Posterior vena cava (tissue), 2 donors: Measurements from ENCODE around the gene DENND2D. TPM values are rescaled to one million over a fixed set of nuclear protein-coding genes. Genes with fewer than 3 reads are reported as not detected.

Experiments
- DNase-seq: peaks from one replicate; pipeline ENCODE4 v3.0.0-alpha.2; 2020; ENCODE audit warnings: low spot score
- intact Hi-C, 2 donors: fragments of 100-400 bp; cut with DNase I; formaldehyde crosslinking; loops; one replicate each; pipeline versions ENCODE4 v1.14.1 to v1.14.2; 2022 to 2023
- total RNA-seq, 2 donors: library from RNA; stranded (reverse); fragmentation: NEBNext Ultra II Directional; extraction: Animal tissue kit (Norgen Biotek cat#: 25700); gene quantifications; one replicate each; pipeline ENCODE4 v1.2.1, GENCODE V29; 2021
- donor health status: DM: yes; HTN: yes; CAD: no.
- donor health status: DM: yes; HTN: yes; CAD: no.

The DENND2D gene
- total RNA-seq, 2 donors from 2014 or later = 10.5 to 15.7 TPM

DNA sequence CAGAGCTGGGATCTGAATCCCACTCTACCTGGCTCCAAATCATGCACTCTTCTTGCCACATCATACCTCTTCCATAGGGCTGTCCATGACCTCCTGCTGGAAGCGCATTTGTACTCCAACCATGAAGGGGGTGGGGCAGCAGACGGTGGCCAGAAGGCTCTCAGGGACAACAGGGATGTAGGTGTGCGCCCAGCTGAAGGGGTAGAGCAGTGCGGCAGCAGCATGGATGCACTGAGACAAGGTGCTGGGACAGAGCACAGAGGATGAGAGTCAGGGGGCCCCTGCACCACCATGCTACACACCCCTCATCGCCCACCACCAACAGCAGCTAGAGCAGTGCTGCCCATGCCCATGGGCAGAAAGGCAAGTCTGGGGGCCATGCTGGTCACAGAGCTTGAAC is 8.4 kb downstream of the DENND2D start:
- intact Hi-C loops = no loop called here
- no peak for DNase-seq

DNA sequence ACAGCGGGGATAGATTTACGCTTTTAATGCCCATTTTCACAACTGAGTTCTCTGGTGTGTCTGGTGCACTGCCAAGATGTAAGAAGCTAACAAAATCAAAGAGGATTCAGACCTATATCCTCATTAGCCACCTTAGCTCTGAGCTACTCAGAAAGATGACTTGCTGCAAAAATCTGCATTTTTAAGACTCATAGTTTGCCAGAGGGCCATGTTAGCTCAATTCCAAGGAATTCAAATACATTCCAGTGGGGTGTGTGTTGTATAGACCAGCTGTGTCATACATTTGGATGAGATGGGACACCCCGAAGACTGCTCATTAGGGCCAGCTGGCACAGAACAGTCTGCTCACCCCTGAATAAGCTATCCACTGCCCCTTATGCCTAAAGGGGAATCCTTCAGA is 8.9 kb downstream of the DENND2D start:
- no peak for DNase-seq
- intact Hi-C loops = no loop called here

DNA sequence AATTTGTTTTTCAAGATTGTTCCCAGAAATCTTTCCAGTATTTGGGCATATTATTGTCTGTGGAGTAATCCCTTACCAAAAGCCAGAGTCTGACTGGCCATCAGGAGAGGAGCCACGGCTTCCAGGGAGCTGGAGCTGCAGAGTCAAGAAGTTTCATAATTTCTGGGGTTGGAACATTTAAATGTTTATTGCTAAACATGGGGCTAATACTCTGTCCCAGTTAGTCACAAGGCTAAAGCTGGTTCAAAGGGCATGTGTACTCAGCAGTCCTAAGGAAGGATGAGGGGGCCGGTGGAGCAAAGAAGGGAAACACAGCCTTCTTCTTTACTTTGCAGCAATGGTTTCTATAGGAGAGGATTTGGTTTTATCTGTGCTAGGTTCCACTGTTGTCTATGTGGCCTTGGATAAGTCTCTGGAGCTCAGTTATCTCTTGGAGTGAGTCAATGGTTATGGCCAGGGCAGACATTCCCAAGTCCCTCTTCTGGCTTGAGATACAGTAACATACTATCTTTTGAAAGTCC is 9.5 kb downstream of the DENND2D start:
- intact Hi-C loops = no loop called here

DNA sequence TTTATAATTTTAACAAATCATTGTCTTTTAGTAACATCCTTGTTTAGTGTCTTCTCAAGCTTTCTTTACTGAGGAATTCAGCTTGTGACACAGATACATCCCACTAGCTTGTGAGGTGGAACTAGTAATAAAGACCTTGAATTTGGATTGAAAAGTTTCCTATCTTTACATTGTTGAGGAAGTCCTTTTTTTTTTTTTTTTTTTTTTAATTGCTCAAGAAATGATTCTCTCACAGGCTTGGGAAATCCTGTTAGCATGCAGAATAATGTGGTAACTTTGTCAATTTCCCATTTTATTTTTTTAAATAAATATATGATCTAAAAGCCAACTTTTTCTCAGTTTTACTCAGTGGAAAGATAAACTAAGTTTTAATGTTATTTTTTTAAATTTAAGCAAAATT is 15.8 kb downstream of the DENND2D start:
- intact Hi-C loops = no loop called here
- no peak for DNase-seq

More for the DNA sequence above, 9.5 kb downstream of the DENND2D start:
- DNase-seq = no peak

DNA sequence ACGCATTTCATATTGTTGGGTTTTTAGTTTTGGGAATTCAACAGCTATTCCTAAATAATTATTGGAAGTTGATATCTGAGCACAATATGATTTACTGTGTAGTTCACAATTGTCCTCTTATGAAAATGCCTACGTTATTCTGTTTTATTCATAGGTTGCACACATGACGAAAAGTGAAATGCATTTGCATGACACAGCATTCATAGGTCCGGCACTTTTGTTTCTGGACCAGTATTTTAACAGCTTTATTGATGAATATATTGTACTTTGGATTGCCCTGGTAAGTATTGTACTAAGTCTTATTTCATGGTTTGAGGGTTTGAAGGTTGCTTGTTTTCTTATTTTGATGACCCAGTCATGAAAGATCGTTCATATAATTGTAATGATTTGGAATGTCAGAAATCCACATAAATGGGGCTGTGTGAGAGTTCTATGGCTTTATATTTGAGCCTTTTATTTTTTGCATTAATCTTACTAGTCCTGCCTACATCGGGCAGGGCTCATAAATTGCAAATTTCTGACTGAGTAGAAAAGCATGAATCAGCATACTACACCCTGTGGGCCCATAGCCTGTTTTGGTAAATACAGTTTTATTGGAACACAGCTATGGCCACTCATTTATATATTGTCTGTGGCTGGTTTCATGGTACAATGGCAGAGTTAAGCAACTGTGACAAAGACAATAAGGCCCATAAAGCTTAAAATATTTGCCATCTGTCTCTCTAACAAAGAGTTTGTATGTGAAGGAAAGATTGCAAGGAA is 17.0 kb downstream of the DENND2D start:
- DNase-seq = no peak
- intact Hi-C loops = no loop called here

DNA sequence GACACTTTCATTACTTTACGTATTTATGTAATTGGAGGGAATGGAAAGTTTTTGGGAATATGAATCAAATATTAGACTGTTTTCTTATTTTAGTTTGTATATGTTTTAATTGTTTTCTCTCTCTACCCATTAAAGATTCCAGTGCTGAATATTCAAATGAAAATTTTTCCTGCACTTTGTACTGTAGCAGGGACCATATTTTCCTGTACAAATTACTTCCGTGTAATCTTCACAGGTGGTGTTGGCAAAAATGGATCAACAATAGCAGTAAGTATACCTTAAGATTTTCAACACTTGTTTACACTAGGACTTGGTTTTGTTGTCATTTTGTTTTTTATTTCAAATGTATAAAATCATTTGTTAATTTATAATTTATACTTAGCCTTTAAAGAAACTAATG is 18.4 kb downstream of the DENND2D start:
- no peak for DNase-seq
- intact Hi-C loops = no loop called here

DNA sequence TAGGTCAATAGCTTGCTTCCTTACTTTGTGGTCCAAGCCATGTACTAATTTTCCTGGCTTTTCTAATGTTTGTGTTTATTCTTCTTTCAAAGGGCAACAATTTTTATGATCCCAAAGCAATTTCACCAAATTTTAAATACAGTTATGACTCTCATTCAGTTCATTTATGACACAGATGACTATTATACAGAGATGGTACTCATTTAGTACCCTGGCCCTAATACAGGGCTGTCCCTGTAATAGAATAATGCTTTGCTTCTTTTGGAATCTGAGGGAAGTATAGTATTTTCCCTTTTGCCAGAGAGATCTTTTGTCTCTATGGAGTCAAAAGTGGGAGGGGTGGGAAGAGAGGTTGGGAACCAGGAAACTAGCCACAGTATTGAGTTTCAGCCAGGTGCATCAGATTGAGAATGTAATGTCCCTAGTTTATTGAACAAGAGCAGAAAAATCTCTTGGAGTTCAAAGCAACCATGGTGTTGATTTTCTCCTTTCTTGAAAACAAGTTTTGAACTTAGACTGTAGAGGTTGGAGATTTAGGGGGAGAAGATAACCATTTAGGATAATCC is 20.4 kb downstream of the DENND2D start:
- intact Hi-C loops = loop anchor here in 1 of 2 donors (5.0 kb wide), 1 partner anchor 293 kb away; no protein-coding TSS in a partner anchor
- DNase-seq = no peak

DNA sequence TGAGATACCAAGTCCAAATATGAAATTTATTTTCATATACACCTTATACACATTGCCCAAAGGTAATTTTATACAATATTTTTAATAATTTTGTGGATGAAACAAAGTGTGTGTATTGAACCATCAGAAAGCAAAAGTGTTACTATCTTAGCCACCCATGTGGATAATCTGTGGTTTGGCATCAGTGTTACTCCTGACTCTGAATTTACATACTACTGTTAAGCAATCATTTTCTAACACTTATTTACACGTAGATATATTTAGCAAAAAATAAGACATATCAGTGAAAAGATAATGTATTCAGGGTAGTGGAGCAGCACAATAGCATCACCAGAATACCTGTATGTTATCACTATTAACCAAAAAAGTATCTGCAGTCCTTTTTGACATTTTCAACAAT is 23.8 kb downstream of the DENND2D start:
- intact Hi-C loops = loop anchor here in 1 of 2 donors (1.0 to 5.0 kb wide), 2 partner anchors 40 to 289 kb away; no protein-coding TSS in a partner anchor
- DNase-seq = no peak

DNA sequence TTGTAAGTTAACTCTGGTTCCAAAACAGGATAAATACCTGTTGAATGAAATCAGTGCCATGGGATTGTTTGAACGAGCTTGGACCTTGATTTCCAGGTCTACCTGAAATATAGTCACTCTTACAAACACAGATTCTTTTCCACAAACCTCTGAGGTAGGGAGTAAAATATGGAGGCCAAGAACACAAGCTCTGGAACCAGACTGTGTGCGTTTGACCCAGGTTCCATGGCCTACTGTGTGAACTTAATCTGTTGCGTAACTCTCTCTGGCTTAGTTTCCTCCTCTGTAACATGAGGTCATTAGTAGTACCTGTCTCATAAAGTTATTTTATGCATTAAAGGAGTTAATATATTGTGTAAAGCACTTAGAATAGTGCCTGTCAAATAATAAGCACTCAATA is 25.1 kb downstream of the DENND2D start:
- intact Hi-C loops = loop anchor here in 1 of 2 donors (5.0 kb wide), 1 partner anchor 288 kb away; no protein-coding TSS in a partner anchor
- no peak for DNase-seq

DNA sequence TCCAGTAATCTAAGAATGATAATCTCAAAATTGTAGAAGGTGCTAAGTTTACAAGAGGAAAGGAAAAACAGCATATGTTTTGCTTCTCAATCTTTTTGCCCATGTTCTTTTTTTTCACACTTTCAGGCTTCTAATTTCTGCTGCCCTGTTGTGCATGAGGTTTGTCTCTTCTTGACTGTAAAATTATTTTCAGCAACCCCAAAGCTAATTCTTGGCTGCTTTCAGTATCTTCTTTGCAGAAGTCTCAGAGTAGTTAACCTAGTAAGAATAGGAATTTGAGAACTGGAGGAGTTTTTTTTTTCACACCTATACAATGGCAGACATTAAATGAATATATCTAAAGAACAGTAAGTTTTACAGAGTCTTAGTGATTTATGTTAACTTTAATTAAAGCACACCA is 26.4 kb downstream of the DENND2D start:
- intact Hi-C loops = loop anchor here in 1 of 2 donors (5.0 kb wide), 1 partner anchor 332 kb away; no protein-coding TSS in a partner anchor
- no peak for DNase-seq

DNA sequence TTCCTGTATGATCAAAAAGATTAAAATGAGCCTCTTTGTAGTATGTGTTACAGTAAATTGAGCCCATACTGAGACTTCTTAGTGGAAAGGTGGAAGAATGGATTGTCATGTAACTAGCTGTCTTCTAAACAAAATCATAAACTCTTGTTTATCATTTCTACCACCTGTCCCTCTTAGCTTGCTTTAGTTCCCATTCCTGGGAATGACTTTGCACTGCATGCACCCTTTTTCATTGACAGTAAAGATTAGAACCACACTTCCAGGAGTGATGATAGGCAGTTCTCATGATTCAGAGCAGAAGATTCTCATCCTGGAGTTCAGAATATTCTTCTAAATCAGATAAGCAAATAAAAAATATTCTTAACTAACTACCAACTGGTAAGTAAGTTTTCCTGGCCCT is 28.0 kb downstream of the DENND2D start:
- no peak for DNase-seq
- intact Hi-C loops = loop anchor here in 1 of 2 donors (5.0 kb wide), 1 partner anchor 330 kb away; no protein-coding TSS in a partner anchor

DNA sequence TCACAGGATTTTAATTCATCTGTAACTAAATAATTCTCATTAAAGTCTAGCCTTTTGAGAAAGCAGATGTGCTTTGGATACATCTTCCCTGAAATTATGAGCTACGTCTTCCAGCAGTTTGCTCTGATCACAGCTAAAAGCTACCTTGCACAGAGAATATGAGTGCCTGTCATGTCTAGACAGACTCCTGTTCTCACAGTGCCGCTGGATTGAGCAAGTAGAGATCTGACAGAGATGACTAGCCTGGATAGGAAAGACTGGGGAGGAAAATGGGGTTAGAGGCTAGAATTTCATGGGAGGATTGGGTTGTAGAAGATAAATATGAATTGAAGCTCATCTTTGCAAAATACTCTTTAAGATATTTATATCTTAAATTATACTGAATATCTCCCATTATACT is 36.3 kb downstream of the DENND2D start:
- intact Hi-C loops = no loop called here
- DNase-seq = no peak

DNA sequence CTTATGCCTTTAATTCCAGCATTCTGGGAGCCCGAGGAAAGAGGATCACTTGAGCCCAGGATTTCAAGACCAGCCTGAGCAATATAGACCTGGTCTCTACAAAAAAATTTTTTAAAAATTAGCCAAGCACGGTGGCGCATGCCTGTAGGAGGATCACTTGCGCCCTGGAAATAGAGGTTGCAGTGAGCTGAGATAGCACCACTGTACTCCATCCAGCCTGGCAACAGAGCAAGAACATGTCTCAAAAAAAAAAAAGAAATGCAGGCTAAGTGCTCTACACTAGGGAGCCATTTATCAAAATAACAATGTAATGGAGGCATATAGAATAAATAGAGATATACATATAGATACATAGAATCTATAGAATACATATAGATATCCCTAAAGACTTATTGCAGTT is 37.1 kb downstream of the DENND2D start:
- no peak for DNase-seq
- intact Hi-C loops = no loop called here

DNA sequence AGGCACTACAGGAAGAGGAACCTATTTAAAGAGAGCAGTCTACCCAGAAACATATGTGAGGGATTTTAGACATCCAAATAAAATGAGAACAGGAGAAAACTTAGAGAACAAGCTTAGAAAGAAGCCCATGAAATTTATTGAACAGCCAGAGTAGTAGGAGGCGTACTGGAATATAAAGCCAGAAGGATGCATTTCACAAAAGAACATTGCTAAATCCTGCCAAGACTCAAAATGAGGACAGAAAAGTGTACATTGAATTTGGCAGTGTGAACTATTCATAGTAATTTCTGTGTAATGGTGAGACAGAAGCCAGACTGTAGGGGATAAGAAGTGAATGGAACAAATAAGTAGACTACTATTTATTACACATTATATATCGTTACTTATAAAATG is 38.0 kb downstream of the DENND2D start:
- intact Hi-C loops = no loop called here
- no peak for DNase-seq

DNA sequence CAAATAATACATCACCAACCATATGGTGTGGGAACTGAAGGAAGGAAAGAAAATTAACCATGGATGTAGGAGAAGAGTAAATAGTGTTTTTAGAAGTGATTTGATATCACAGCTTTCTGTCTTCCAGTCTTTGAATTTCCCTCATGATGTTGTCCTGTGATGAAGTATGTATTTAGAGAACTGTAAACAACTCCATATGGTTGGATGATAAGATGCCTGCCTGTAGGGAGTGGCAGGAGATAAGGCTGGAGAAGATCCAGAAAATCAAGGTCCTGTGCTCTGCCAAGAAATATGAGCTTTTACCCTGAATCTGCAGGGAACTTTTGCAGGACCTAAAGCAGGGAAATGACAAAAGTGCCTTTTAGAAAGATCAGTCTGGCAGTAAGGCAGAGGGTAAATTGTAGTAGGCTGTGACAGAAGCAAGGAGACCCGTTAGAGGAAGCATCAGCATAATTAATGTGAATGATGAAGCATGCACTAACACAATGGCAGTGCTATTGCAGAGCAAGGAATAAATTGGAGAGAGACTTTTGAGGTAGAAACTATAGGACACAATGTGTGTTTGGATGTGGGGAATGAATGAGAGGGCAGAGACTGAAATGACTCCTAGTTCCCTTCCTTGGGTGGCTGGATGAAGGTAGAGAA is 38.5 kb downstream of the DENND2D start:
- intact Hi-C loops = no loop called here

DNA sequence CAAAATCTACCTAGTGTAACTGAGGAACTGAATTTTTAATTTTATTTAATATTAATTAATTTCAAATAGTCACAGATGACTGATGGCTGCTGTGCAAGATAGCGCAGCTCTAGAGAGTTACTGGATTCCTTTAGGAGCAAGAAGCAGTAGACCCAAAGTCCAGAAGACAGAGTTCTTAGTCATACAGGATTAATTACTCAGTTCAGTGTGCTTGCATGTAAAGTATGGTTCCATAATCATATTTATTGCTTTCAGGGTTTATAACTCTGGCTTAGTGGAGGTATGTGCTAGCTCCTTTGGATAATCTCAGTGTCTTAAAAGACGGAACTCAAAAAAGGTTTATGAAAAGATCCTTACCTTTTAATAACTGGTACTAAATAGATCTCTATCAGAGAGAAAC is 43.0 kb downstream of the DENND2D start:
- DNase-seq = no peak
- intact Hi-C loops = no loop called here

More for the DNA sequence above, 38.5 kb downstream of the DENND2D start:
- no peak for DNase-seq

DNA sequence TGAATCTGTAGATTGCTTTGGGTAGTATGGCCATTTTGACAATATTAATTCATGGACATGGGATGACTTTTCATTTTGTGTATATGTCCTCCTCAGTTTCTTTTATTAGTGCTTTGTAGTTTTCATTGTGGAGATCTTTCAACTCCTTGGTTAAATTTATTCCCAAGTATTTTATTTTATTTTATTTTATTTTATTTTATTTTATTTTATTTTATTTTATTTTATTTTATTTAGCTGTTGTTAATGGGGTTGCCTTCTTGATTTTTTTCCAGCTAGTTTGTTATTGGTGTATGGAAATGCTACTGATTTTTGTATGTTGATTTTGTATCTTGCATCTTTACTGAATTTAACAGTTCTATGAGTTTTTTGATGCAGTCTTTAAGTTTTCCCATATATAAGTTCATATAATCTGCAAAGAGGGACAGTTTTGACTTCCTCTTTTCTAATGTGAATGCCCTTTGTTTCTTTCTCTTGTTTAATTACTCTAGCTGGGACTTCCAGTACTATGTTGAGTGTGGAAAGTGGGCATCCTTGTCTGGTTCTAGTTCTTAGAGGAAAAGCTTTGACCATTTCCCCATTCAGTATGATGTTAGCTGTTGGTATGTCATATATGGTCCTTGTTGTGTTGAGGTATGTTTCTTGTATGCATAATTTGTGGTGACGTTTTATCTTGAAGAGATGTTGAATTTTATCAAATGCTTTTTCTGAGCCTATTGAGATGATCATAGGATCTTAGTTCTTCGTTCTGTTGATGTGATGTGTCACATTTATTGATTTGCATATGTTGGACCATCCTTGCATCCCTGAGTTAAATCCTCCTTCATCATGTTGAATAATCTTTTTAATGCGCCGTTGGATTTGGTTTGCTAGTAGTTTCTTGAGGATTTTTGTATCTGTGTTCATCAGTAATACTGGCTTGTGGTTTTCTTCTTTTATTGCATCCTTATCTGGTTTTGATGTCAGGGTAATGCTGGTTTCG is 46.1 kb downstream of the DENND2D start:
- DNase-seq = no peak
- intact Hi-C loops = no loop called here

DNA sequence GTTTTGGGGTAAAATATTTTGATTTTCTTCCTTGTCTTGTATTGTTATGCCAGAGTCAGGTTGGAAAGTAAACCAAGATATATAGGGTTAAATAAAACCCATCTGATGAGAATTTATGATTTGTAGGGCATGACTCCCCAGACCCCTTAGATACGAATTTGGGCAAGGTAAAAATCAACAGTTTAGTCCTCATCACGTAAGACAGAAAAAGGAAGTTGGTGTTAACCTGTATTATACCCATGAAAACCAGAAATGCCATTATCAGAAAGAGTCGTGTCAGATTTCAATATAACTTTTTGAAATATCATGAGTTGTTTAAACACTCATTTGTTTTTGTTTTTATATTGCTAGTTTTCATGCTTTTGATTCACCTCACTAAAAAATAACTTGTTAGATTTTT is 48.6 kb downstream of the DENND2D start:
- intact Hi-C loops = no loop called here
- DNase-seq = no peak

DNA sequence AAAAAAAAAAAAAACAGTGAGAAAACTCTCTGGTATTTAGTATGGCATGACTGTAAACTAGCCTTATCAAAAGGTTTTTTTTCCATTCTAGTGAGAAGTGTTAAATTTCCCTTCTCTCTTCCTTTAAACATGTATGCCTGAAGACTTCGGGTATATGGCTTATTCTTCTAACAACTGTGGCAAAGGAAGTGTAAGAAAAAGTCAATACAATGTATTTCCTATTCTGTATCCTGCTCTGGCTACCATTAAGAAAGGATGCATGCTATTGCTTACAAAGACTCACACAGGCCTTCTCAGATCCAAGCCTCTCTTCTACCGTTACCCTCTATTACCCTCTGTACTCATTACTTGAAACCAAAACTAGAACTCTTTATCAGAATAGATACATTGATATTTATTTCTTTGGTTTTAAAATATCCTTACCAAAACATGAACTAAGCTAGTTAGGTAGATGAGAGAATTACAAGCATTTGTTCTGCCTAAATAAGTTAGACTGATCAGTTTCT is 52.0 kb downstream of the DENND2D start:
- DNase-seq = no peak
- intact Hi-C loops = loop anchor here in 1 of 2 donors (5.0 kb wide), 1 partner anchor 199 kb away; no protein-coding TSS in a partner anchor
